ENCODE results near the gene TTLL5.

The TTLL5 gene

GRCh38 chr14:75626396-75626795, 34.6 kb upstream of the TTLL5 start:
- no peaks in the 10 kb centered on the region for H3K9me2 ChIP-seq (replicated peaks; ENCODE audit: insufficient read depth, low read length)
- no peak overlapping the region for H3K9ac ChIP-seq (ENCODE audit: low read length)
- no peak overlapping the region for H2AFZ ChIP-seq (ENCODE audit: low read depth, low read length, severe bottlenecking)
- H3F3A ChIP-seq (ENCODE audit: insufficient read depth): no peaks in the 10 kb centered on the region
- no peak overlapping the region for H3K4me3 ChIP-seq (ENCODE audit: insufficient read depth, low read length, poor library complexity, severe bottlenecking)
- TF ChIP-seq CTCF (IDR thresholded peaks at IDR 0.05; ENCODE audit: insufficient read depth, low read length, poor library complexity, severe bottlenecking) (no peak), EZH2phosphoT487 (conservative IDR thresholded peaks at IDR 0.05; ENCODE audit: low read length) (no peak)
- no peaks in the 10 kb centered on the region for H3K27me3 ChIP-seq (ENCODE audit: low read length)
- no peak overlapping the region for H3K4me2 ChIP-seq (ENCODE audit: low read depth, low read length, poor library complexity, severe bottlenecking)
- no peaks in the 10 kb centered on the region for H4K20me1 ChIP-seq (ENCODE audit: low read depth, low read length)
- H3K9me3 ChIP-seq (ENCODE audit: insufficient read depth, low read length): no peaks in the 10 kb centered on the region
- H3K79me2 ChIP-seq (ENCODE audit: insufficient read depth, low read length): no peaks in the 10 kb centered on the region
- no peaks in the 10 kb centered on the region for H3K36me3 ChIP-seq (ENCODE audit: low read length)
- no peak overlapping the region for H3K27ac ChIP-seq (ENCODE audit: low read depth, low read length)

GRCh38 chr14:75626863-75627262, 34.2 kb upstream of the TTLL5 start:
- H3K27ac ChIP-seq (ENCODE audit: low read depth, low read length): no peak overlapping the region
- H3K9ac ChIP-seq (ENCODE audit: low read length): no peak overlapping the region
- no peaks in the 10 kb centered on the region for H3K27me3 ChIP-seq (ENCODE audit: low read length)
- H4K20me1 ChIP-seq (ENCODE audit: low read depth, low read length): no peaks in the 10 kb centered on the region
- H3F3A ChIP-seq (ENCODE audit: insufficient read depth): no peaks in the 10 kb centered on the region
- H3K79me2 ChIP-seq (ENCODE audit: insufficient read depth, low read length): no peaks in the 10 kb centered on the region
- H2AFZ ChIP-seq (ENCODE audit: low read depth, low read length, severe bottlenecking): no peak overlapping the region
- TF ChIP-seq CTCF (IDR thresholded peaks at IDR 0.05; ENCODE audit: insufficient read depth, low read length, poor library complexity, severe bottlenecking) (no peak), EZH2phosphoT487 (conservative IDR thresholded peaks at IDR 0.05; ENCODE audit: low read length) (no peak)
- no peaks in the 10 kb centered on the region for H3K9me3 ChIP-seq (ENCODE audit: insufficient read depth, low read length)
- H3K4me2 ChIP-seq (ENCODE audit: low read depth, low read length, poor library complexity, severe bottlenecking): no peak overlapping the region
- no peaks in the 10 kb centered on the region for H3K36me3 ChIP-seq (ENCODE audit: low read length)
- H3K4me3 ChIP-seq (ENCODE audit: insufficient read depth, low read length, poor library complexity, severe bottlenecking): no peak overlapping the region
- no peaks in the 10 kb centered on the region for H3K9me2 ChIP-seq (replicated peaks; ENCODE audit: insufficient read depth, low read length)

DNA sequence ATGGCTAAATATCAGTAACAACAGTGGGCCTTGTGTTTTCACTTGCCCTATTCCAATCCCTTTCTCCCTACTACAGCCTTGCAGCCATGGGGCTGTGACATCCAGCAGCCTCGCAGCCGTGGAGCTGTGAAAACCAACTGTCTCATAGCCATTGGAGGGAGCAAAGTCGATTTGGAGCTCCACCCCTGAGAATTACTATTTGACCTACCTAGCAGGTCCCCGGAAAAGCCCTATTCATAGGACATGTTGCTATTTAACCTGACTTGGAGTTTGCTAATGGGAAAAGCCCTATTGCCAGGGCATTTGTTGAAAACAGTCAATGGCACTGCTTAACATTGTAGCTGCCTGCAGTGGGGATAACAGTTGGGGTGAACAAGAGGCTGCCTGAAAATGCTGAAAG, 33.6 kb upstream of the TTLL5 start:
- Histone ChIP-seq H2AFZ (ENCODE audit: low read depth, low read length, severe bottlenecking) (no peak overlapping the region), H3K27ac (ENCODE audit: low read depth, low read length) (no peak overlapping the region), H3K4me2 (ENCODE audit: low read depth, low read length, poor library complexity, severe bottlenecking) (no peak overlapping the region), H3K4me3 (ENCODE audit: insufficient read depth, low read length, poor library complexity, severe bottlenecking) (no peak overlapping the region), H3K9me2 (replicated peaks; ENCODE audit: insufficient read depth, low read length) (no peaks in the 10 kb centered on the region), H4K20me1 (ENCODE audit: low read depth, low read length) (no peaks in the 10 kb centered on the region), H3K27me3 (ENCODE audit: low read length) (no peaks in the 10 kb centered on the region), H3K36me3 (ENCODE audit: low read length) (no peaks in the 10 kb centered on the region), H3K9me3 (ENCODE audit: insufficient read depth, low read length) (no peaks in the 10 kb centered on the region), H3F3A (ENCODE audit: insufficient read depth) (no peaks in the 10 kb centered on the region), H3K79me2 (ENCODE audit: insufficient read depth, low read length) (no peaks in the 10 kb centered on the region), H3K9ac (ENCODE audit: low read length) (no peak overlapping the region)
- TF ChIP-seq EZH2phosphoT487 (conservative IDR thresholded peaks at IDR 0.05; ENCODE audit: low read length): no peak
- no peak for TF ChIP-seq CTCF (IDR thresholded peaks at IDR 0.05; ENCODE audit: insufficient read depth, low read length, poor library complexity, severe bottlenecking)

- Histone ChIP-seq H3K9me2 (replicated peaks; ENCODE audit: insufficient read depth, low read length) (no peaks in the 10 kb centered on the region), H3F3A (ENCODE audit: insufficient read depth) (no peaks in the 10 kb centered on the region), H3K4me3 (ENCODE audit: insufficient read depth, low read length, poor library complexity, severe bottlenecking) (no peak overlapping the region), H3K79me2 (ENCODE audit: insufficient read depth, low read length) (no peaks in the 10 kb centered on the region), H3K4me2 (ENCODE audit: low read depth, low read length, poor library complexity, severe bottlenecking) (no peak overlapping the region), H3K27ac (ENCODE audit: low read depth, low read length) (no peak overlapping the region), H3K9me3 (ENCODE audit: insufficient read depth, low read length) (no peaks in the 10 kb centered on the region), H3K9ac (ENCODE audit: low read length) (no peak overlapping the region), H3K27me3 (ENCODE audit: low read length) (no peaks in the 10 kb centered on the region), H4K20me1 (ENCODE audit: low read depth, low read length) (no peaks in the 10 kb centered on the region), H2AFZ (ENCODE audit: low read depth, low read length, severe bottlenecking) (no peak overlapping the region), H3K36me3 (ENCODE audit: low read length) (no peaks in the 10 kb centered on the region)
- TF ChIP-seq EZH2phosphoT487 (conservative IDR thresholded peaks at IDR 0.05; ENCODE audit: low read length): no peak
- no peak for TF ChIP-seq CTCF (IDR thresholded peaks at IDR 0.05; ENCODE audit: insufficient read depth, low read length, poor library complexity, severe bottlenecking)
Measured at GRCh38 chr14:75628816-75629215, 32.2 kb upstream of the TTLL5 start.

Data from SU-DHL-6 (cell line).